GM12872 (cell line): ENCODE results near the gene EMC8.

Experiments
- TF ChIP-seq, protein P1 (sequence below): IDR thresholded peaks from 3 replicates; pipeline ENCODE4 v1.5.1; 2011; ENCODE audit warnings: low read depth, mild to moderate bottlenecking, low read length, moderate library complexity; ENCODE audit not compliant: insufficient read depth

The EMC8 gene

GRCh38 chr16:85750146-85750826 lies 49.1 kb downstream of the EMC8 start:
- TF ChIP-seq, protein P1, sequence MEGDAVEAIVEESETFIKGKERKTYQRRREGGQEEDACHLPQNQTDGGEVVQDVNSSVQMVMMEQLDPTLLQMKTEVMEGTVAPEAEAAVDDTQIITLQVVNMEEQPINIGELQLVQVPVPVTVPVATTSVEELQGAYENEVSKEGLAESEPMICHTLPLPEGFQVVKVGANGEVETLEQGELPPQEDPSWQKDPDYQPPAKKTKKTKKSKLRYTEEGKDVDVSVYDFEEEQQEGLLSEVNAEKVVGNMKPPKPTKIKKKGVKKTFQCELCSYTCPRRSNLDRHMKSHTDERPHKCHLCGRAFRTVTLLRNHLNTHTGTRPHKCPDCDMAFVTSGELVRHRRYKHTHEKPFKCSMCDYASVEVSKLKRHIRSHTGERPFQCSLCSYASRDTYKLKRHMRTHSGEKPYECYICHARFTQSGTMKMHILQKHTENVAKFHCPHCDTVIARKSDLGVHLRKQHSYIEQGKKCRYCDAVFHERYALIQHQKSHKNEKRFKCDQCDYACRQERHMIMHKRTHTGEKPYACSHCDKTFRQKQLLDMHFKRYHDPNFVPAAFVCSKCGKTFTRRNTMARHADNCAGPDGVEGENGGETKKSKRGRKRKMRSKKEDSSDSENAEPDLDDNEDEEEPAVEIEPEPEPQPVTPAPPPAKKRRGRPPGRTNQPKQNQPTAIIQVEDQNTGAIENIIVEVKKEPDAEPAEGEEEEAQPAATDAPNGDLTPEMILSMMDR: peak; percentile 31; the same call in 1 of the 3 replicates

DNA sequence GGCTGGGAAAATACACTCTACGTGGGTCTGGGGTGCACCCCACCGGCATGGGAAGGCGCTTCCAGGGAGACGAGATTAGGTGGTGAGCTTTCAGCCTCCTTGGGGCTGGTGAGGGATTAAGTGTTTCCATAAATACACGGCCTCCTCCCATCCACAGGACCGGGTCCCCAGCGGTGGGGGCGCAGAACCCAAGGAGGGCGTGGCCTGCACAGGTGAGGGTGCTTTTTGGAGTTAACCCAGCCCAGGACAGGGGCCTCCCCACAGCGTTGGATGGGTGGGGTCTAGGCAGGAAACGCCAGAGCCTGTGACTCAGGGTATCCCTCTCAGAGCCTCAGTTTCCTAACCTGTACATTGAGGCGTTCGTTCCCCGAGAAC lies 49.6 kb downstream of the EMC8 start:
- TF ChIP-seq, protein P1: no peak

DNA sequence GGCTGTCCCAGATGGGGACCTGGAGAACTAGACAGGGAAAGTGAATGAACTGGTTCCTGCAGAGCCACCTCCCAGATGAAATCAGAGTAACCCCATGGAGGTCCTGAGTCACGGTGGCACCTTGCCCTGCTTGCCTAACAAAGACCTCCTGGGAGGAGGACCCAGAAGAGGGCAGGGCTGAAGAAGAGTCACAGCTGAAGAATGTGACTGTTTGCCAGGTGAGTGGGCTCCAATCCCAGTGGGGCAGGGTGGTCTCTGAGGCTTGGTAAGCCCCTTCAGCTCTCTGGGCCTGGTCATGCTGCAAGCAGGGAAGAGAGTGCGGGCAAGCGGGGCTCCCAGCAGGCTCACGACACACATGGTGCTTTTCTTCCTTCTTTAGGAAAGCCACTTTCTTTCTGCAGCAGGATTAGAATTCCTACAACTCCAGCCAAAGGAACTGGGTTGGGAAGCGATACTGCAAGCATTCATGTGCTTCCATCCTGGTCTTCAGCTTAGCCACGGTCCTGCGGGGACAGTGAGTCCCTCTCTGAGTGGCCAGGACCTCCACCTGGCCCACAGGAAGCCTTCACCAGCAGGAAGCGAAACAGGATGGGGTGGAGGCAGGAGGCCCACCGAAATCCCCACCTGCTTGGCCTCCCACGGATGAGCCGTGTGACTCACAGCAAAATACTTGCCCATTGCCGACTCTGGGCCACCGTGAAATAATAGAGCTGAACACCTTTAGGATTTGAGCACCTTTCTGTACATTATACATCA lies 52.7 kb downstream of the EMC8 start:
- TF ChIP-seq, protein P1: no peak

DNA sequence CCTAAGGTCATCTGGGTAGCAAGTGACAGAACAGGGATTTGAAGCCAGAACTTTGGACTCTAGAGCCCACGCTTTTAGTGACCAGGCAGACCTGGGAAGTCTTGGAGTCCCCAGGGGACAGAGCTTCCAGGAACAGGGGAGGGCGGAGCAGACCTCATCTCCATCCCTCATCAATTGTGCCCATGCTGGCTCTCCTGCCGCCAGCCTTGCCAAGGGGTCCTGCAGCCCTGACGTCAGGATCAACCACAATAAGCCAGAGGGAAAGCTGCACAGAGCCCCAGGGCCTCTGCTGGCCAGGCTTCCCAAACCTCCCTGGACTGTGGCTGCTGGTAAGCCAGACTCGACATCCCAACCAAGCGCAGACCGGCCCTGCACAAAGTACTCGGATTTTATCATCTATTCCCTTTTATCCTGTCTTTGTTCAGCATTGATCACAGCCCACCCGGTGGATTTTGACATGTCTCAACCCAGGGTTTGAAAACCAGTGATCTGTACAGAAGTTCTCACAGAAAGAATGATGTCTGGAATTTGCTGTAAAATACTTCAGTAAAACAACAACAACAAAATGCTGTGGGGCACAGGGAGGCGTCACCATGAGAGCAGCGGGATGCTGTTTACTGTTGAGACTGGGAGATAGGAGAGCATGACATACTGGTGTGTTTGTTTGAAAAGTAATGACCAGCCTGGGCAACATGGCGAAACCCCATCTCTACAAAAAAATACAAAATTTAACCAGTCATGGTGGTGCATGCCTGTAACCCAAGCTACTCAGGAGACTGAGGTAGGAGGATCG lies 60.2 kb downstream of the EMC8 start:
- TF ChIP-seq, protein P1: no peak

GRCh38 chr16:85736921-85737320 lies 62.4 kb downstream of the EMC8 start:
- TF ChIP-seq, protein P1: no peak

DNA sequence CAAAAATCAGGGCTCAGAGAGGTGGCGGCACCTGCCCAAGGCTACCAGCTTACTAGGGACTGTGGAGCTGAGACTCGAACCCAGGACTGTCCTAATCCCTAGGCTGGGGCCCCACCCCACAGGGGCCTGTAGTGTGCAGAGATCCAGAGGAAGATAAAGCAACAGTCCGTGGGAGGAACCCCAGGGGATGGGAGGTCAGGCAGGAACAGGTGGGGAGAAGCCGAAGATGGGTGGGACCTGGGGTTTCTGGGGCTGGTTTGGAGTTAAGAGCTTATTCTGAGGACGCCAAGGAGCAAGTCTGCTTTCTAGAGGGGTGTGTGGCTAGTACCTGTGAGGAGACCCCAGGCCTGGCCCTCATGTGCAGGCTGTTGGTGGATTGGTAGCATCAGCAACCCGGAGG lies 63.4 kb downstream of the EMC8 start:
- TF ChIP-seq, protein P1: no peak

GRCh38 chr16:85735225-85735635 lies 64.1 kb downstream of the EMC8 start:
- TF ChIP-seq, protein P1: no peak
